GM12878 (cell line): ENCODE results near the gene ACVR1B. TPM values are rescaled to one million over a fixed set of nuclear protein-coding genes. Genes with fewer than 3 reads are reported as not detected.

Experiments used
- BACH1 ChIP-seq: fragments of 450-650 bp; IDR thresholded peaks from 2 replicates; pipeline ENCODE4 v1.6.1; 2017; ENCODE audit warnings: mild to moderate bottlenecking, borderline replicate concordance
- CBFB ChIP-seq: IDR thresholded peaks from 2 replicates; pipeline ENCODE4 v1.6.1; 2016; ENCODE audit warnings: antibody characterized with exemption, low read depth
- CHD1 ChIP-seq: IDR thresholded peaks from 2 replicates; pipeline ENCODE4 v1.6.1; 2012; ENCODE audit warnings: low read depth, low read length, improper control_type of control experiment
- CREM ChIP-seq: IDR thresholded peaks from 2 replicates; pipeline ENCODE4 v1.6.1; 2014; ENCODE audit warnings: antibody characterized with exemption, low read depth
- DPF2 ChIP-seq: fragments of 450-650 bp; IDR thresholded peaks from 2 replicates; pipeline ENCODE4 v1.6.1; 2017; ENCODE audit warnings: mild to moderate bottlenecking
- EGR1 ChIP-seq, 2 experiments: IDR thresholded peaks; 1 replicate in 1 of 2; 2 replicates in 1 of 2; pipeline ENCODE4 v1.6.1; 2011 to 2012; ENCODE audit warnings: low read depth in 2 of 2, low read length in 2 of 2, borderline replicate concordance in 1 of 2, mild to moderate bottlenecking in 1 of 2, moderate library complexity in 1 of 2
- HDAC6 ChIP-seq: fragments of 200-600 bp; sonication (generic); IDR thresholded peaks from one replicate; pipeline ENCODE4 v1.8.0; 2017; ENCODE audit warnings: antibody characterized with exemption; ENCODE audit not compliant: unreplicated experiment
- KDM1A ChIP-seq: fragments of 200-600 bp; sonication (generic); IDR thresholded peaks from 2 replicates; pipeline ENCODE4 v1.6.1; 2016; ENCODE audit warnings: borderline replicate concordance
- LARP7 ChIP-seq: fragments of 450-650 bp; IDR thresholded peaks from 2 replicates; pipeline ENCODE4 v1.6.1; 2017; ENCODE audit warnings: mild to moderate bottlenecking
- MTA3 ChIP-seq: IDR thresholded peaks from 2 replicates; pipeline ENCODE4 v1.6.1; 2012; ENCODE audit warnings: low read length, inconsistent platforms, borderline replicate concordance
- MXI1 ChIP-seq: fragments of 150-350 bp; IDR thresholded peaks from 2 replicates; pipeline ENCODE4 v1.6.1; 2011; ENCODE audit warnings: low read depth, mild to moderate bottlenecking, inconsistent platforms, low read length, improper control_type of control experiment
- NBN ChIP-seq: fragments of 450-650 bp; IDR thresholded peaks from 2 replicates; pipeline ENCODE4 v1.6.1; 2016
- SUZ12 ChIP-seq: fragments of 200-600 bp; sonication (generic); IDR thresholded peaks from one replicate; pipeline ENCODE4 v1.6.1; 2018; ENCODE audit warnings: antibody characterized with exemption, mild to moderate bottlenecking; ENCODE audit not compliant: unreplicated experiment
- TAF1 ChIP-seq: IDR thresholded peaks from 2 replicates; pipeline ENCODE4 v1.6.1; 2011; ENCODE audit warnings: mild to moderate bottlenecking, low read depth, low read length, borderline replicate concordance
- ZNF384 ChIP-seq: IDR thresholded peaks from 2 replicates; pipeline ENCODE4 v1.6.1; 2012; ENCODE audit warnings: low read depth, mild to moderate bottlenecking, low read length, improper control_type of control experiment, borderline replicate concordance
- ZSCAN29 ChIP-seq: fragments of 450-650 bp; IDR thresholded peaks from 2 replicates; pipeline ENCODE4 v1.6.1; 2017; ENCODE audit warnings: mild to moderate bottlenecking, moderate library complexity
- polyA plus RNA-seq, 11 experiments: library from polyadenylated mRNA; depleted of rRNA in 4 of 11; unstranded in 6 of 11; stranded (reverse) in 5 of 11; fragments of >200 nt; fragmentation: Nextera tagmentation in 4 of 11; fragmentation: Illumina TruSeq in 1 of 11; extraction: Ambion mirVana in 4 of 11; extraction: Trizol in 1 of 11; gene quantifications; 1 replicate in 1 of 11; 2 replicates in 10 of 11; pipeline versions ENCODE4 v1.2.1 to v1.2.3, GENCODE V29; 2011 to 2016; ENCODE audit warnings: inconsistent platforms in 2 of 11, missing spikeins in 2 of 11, low read depth in 1 of 11
- total RNA-seq, 4 experiments: library from RNA; depleted of rRNA in 3 of 4; stranded (reverse); fragments of >200 nt in 3 of 4; fragmentation: Illumina TruSeq in 1 of 4; extraction: Trizol in 1 of 4; gene quantifications; 2 replicates each; pipeline versions ENCODE4 v1.2.1 to v1.2.3, GENCODE V29; 2013 to 2021
- TF ChIP-seq, protein P1 (sequence below): fragments of 450-650 bp; IDR thresholded peaks from 2 replicates; pipeline ENCODE4 v1.6.1; 2017; ENCODE audit warnings: low read depth, mild to moderate bottlenecking, moderate library complexity

The ACVR1B gene
- total and polyA plus RNA-seq, 10 of the 15 experiments (the other 5 are each of a cell fraction or from before 2014, with no cell fraction given), result 0.02 to 0.69 (median 0.16) TPM; not detected in 2

DNA sequence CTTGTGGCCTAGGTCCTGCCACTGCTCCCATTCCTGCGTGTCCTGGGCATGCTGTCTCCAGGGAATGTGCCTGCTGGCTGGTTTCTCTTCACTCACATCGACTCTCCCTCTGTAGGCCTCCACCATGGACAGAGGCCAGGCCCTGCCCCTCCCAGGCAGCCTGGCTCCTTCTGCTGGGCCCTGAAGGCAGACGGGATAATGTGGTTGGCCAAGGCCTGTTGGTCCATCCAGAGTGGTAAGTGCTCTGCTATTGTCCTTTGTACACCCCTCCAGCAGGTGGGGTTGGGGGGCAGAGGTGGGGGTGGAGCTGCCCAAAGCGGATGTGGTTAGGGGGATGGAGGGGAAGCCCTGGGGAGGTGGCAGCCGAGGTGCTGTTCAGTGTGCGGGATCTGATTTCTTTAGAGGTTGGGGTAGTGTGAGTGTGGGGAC, 90.2 kb downstream of the ACVR1B start (continued):
- TF ChIP-seq ZSCAN29 (no peak), MXI1 (no peak), DPF2 (no peak), NBN (0 out of 2 replicates have a peak, but pooled peaks have one; percentile 66), KDM1A (no peak), MTA3 (no peak), SUZ12 (no peak), CREM (no peak), TAF1 (no peak), ZNF384 (no peak), CBFB (peak; percentile 56; the same call in 1 of the 2 replicates), LARP7 (no peak), CHD1 (no peak), BACH1 (no peak), HDAC6 (no peak), EGR1 (IDR thresholded peaks at IDR 0.05; ENCODE audit: borderline replicate concordance in 1 of 2, low read depth in 2 of 2, low read length in 2 of 2) (no peak)
- TF ChIP-seq, protein P1, sequence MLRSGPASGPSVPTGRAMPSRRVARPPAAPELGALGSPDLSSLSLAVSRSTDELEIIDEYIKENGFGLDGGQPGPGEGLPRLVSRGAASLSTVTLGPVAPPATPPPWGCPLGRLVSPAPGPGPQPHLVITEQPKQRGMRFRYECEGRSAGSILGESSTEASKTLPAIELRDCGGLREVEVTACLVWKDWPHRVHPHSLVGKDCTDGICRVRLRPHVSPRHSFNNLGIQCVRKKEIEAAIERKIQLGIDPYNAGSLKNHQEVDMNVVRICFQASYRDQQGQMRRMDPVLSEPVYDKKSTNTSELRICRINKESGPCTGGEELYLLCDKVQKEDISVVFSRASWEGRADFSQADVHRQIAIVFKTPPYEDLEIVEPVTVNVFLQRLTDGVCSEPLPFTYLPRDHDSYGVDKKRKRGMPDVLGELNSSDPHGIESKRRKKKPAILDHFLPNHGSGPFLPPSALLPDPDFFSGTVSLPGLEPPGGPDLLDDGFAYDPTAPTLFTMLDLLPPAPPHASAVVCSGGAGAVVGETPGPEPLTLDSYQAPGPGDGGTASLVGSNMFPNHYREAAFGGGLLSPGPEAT, result no peak
